CD4-positive, CD25-positive, alpha-beta regulatory T cell (primary cell): Measurements from ENCODE around the gene PDZK1. TPM values are rescaled to one million over a fixed set of nuclear protein-coding genes. Genes with fewer than 3 reads are reported as not detected.
"Not testable (repeated sequence)": the region's sequence is repeated elsewhere in the genome, so short reads cannot be mapped to it uniquely, and the experiment has no call there.

Source experiments
- ATAC-seq, 2 donors: fragments of 150-1000 bp; cut with Tn5 transposase; one replicate each; pipeline ENCODE4 v1.10.0; 2021; ENCODE audit warnings: low read depth in 2 of 2, moderate number of reproducible peaks in 2 of 2, moderate library complexity in 1 of 2
- DNase-seq, 3 donors: peaks; one replicate each; pipeline versions ENCODE4 v3.0.0 to v3.0.0-alpha.2; 2012 to 2022; ENCODE audit warnings: mixed read lengths in 1 of 3
- H3K27ac ChIP-seq: one replicate; pipeline ENCODE4 v1.7.0; 2013; ENCODE audit warnings: mild to moderate bottlenecking, low read length; ENCODE audit not compliant: insufficient read depth, poor library complexity, severe bottlenecking
- H3K27me3 ChIP-seq: one replicate; pipeline ENCODE4 v1.7.0; 2013; ENCODE audit warnings: low read length; ENCODE audit not compliant: control insufficient read depth, insufficient read depth
- H3K36me3 ChIP-seq: one replicate; pipeline ENCODE4 v1.7.0; 2013; ENCODE audit warnings: mild to moderate bottlenecking, low read length, moderate library complexity; ENCODE audit not compliant: control insufficient read depth, insufficient read depth
- H3K4me1 ChIP-seq: 2 replicates; pipeline ENCODE4 v1.7.0; 2013; ENCODE audit warnings: mild to moderate bottlenecking, low read length; ENCODE audit not compliant: insufficient read depth, control insufficient read depth, poor library complexity, severe bottlenecking
- H3K4me3 ChIP-seq: one replicate; pipeline ENCODE4 v1.7.0; 2013; ENCODE audit warnings: low read depth, mild to moderate bottlenecking, low read length, moderate library complexity
- H3K9me3 ChIP-seq, 2 experiments: 1 replicate in 1 of 2; 2 replicates in 1 of 2; pipeline ENCODE4 v1.7.0; 2013; ENCODE audit warnings: low read length in 2 of 2, mild to moderate bottlenecking in 1 of 2, moderate library complexity in 1 of 2; ENCODE audit not compliant: control insufficient read depth in 2 of 2
- H3K27ac Mint-ChIP-seq, 3 donors: one replicate each; pipeline ENCODE4 v1.8.0; 2020 to 2022; ENCODE audit warnings: mild to moderate bottlenecking in 3 of 3, mixed read lengths in 3 of 3, moderate library complexity in 2 of 3
- H3K27me3 Mint-ChIP-seq: one replicate; pipeline ENCODE4 v1.8.0; 2022; ENCODE audit warnings: mild to moderate bottlenecking, mixed read lengths
- H3K36me3 Mint-ChIP-seq: one replicate; pipeline ENCODE4 v1.8.0; 2020; ENCODE audit warnings: mixed read lengths
- H3K4me1 Mint-ChIP-seq, 4 donors: one replicate each; pipeline ENCODE4 v1.8.0; 2020 to 2022; ENCODE audit warnings: mixed read lengths in 4 of 4, mild to moderate bottlenecking in 1 of 4
- H3K4me3 Mint-ChIP-seq, 4 donors: one replicate each; pipeline ENCODE4 v1.8.0; 2020 to 2022; ENCODE audit warnings: mild to moderate bottlenecking in 4 of 4, mixed read lengths in 4 of 4, moderate library complexity in 3 of 4
- H3K9me3 Mint-ChIP-seq, 7 donors: one replicate each; pipeline ENCODE4 v1.8.0; 2020 to 2022; ENCODE audit warnings: mixed read lengths in 7 of 7, mild to moderate bottlenecking in 3 of 7, moderate library complexity in 2 of 7
- polyA plus RNA-seq, 4 donors: library from polyadenylated mRNA; unstranded; fragments of 300-500 nt; fragmentation: Illumina TruSeq; gene quantifications; one replicate each; pipeline ENCODE4 v1.2.3, GENCODE V29; 2021
- total RNA-seq: library from RNA; stranded (reverse); gene quantifications from one replicate; pipeline ENCODE4 v1.2.3, GENCODE V29; 2022

The PDZK1 gene
- total and polyA plus RNA-seq, 5 donors from 2014 or later: 0.15 to 0.16 TPM; not detected in 3

DNA sequence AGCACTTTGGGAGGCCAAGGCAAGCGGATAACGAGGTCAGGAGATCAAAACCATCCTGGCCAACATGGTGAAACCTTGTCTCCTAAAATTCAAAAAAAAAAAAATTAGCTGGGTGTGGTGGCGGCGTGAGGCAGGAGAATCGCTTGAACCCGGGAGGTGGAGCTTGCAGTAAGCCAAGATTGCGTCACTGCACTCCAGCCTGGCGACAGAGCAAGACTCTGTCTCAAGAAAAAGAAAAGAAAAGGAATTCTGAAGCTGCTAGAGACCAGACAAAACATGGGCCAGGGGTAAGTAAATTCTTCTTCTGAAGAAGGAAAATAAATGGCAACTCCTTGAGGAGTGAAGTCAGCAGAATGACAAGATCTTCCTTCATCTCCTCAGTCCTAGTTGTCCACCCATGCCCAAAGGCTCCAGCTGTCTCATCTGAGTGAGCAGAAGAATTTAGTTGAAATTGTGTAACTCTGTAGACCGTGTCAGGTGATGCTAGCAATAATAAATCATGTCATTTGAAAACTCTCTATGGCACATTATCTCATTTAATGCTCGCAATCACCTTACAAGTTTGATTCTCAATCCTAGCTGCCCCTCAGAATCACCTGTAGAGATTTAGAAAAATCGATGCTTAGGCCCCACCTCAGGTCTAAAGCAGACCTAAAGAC is 14.3 kb downstream of the PDZK1 start:
- no peak for DNase-seq
- Histone ChIP-seq H3K27me3 (peaks cover 2% of the 10 kb centered on the region), H3K36me3 (no peaks in the 10 kb centered on the region), H3K4me3 (no peak overlapping the region), H3K27ac (no peak overlapping the region), H3K4me1 (peaks cover 14% of the 10 kb centered on the region), H3K9me3 (no peaks in the 10 kb centered on the region)
- H3K27ac Mint-ChIP-seq: no peak overlapping the region
- no peak for ATAC-seq
- H3K4me1 Mint-ChIP-seq: peaks cover 8 to 25% (median 21%) of the 10 kb centered on the region in 4 donors
- H3K9me3 Mint-ChIP-seq: peaks cover 0 to 1% (median 0%) of the 10 kb centered on the region in 7 donors
- no peaks in the 10 kb centered on the region for H3K36me3 Mint-ChIP-seq
- H3K4me3 Mint-ChIP-seq: no peak overlapping the region
- peaks cover 12% of the 10 kb centered on the region for H3K27me3 Mint-ChIP-seq

DNA sequence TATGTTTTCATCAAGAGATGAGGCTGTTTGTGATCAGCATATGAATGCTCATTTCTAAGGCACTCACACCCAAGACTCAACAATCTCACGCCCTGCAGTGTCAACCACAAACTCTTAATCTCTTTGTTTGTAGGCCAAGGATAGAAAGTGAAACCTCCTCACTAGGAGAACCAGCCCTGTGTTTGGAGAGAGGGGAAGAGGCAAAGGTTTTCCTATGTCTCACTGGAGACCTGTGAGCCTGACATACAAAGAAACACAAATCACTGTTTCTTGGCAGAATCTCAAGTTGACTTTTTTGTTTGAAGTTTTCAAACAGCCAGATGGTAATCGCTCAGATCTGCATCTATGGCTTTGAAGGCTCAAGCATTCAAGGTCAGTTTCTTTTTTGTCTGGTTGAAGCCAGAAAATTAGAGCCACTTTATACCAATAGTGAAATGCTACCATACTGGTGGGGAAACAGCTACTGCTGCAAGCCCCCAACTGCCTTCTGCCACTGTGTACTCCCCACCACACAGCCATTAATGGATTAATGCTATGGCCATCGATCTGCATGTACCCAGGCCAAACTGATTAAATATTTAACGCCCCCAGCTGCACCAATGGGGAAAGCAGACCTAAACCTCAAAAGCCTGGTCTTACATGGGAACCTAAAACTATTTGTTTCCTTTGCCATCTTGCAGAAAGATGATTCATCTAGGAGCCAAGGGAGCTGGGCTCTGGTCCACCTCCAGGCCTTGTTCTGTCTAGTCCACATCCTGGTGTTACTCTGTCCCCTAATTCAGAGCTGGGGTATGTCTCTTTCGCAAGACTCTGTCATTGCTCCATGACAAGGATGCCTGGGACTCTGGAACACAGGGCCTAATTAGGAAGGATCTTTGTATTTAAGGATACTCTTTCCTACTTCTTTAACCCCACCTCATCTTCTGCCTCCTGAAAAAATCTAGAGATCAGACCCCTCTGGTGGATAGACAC is 16.3 kb downstream of the PDZK1 start:
- H3K4me3 ChIP-seq: peak overlapping the region; percentile 65
- Mint-ChIP-seq H3K9me3 (no peaks in the 10 kb centered on the region), H3K4me1 (peaks cover 8 to 26% (median 21%) of the 10 kb centered on the region in 4 donors), H3K27ac (peak overlapping the region in 1 of 3 donors; percentile 63), H3K4me3 (peak overlapping the region in 2 of 4 donors; percentile 43 to 81), H3K27me3 (no peaks in the 10 kb centered on the region), H3K36me3 (no peaks in the 10 kb centered on the region)
- peaks cover 2% of the 10 kb centered on the region for H3K27me3 ChIP-seq
- no peaks in the 10 kb centered on the region for H3K36me3 ChIP-seq
- H3K27ac ChIP-seq: peak overlapping the region; percentile 41
- DNase-seq (peak in 2 of 3 donors; percentile 20 to 88), ATAC-seq (peak; percentile 69 to 73)
- H3K4me1 ChIP-seq: peaks cover 14% of the 10 kb centered on the region
- H3K9me3 ChIP-seq: no peaks in the 10 kb centered on the region

DNA sequence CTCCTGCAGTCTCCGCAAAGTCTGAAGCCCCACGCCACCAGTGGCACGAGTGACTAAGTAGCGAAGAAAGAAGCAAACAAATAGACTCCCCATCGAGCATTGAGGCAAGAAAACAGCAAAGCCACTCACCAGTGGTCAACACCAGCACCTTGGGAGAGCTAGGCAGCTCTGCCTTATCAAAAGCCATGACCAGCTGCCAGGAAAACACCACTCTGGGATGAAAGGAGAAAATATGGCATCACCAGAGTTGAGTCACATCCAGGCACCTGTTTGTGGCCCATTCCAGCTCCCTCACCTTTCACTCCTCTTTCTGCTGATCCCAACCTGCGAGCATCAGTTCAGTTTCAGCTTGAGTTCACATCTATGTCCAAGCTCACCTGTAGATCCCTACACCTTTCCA is 17.2 kb downstream of the PDZK1 start:
- H3K9me3 Mint-ChIP-seq: no peaks in the 10 kb centered on the region
- Histone ChIP-seq H3K36me3 (no peaks in the 10 kb centered on the region), H3K27me3 (no peaks in the 10 kb centered on the region), H3K4me3 (peak overlapping the region; percentile 2), H3K27ac (peak overlapping the region; percentile 41), H3K9me3 (no peaks in the 10 kb centered on the region), H3K4me1 (peaks cover 14% of the 10 kb centered on the region)
- peaks cover 8 to 26% (median 21%) of the 10 kb centered on the region in 4 donors for H3K4me1 Mint-ChIP-seq
- no peak for ATAC-seq
- peak overlapping the region in 2 of 4 donors; percentile 37 to 49 for H3K4me3 Mint-ChIP-seq
- DNase-seq: no peak
- H3K27me3 Mint-ChIP-seq: no peaks in the 10 kb centered on the region
- no peaks in the 10 kb centered on the region for H3K36me3 Mint-ChIP-seq
- peak overlapping the region in 2 of 3 donors; percentile 43 to 63 for H3K27ac Mint-ChIP-seq

DNA sequence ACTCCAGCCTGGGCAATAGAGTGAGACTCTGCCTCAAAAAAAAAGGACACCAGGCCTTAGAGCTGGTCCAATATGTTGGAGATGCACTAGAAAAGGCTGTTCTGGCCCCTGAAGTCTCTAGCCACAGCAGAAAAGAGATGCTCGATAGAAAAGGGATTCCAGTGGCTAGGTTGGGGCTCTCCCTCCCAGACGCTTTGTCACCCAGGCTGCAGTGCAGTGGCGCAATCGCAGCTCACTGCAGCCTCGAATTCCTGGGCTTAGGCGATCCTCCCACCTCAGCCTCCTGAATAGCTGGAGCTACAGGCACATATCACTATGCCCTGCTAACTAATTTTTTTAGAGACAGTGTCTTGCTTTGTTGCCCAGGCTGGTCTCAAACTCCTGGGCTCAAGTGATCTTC is 18.2 kb downstream of the PDZK1 start:
- H3K4me3 Mint-ChIP-seq: no peak overlapping the region

DNA sequence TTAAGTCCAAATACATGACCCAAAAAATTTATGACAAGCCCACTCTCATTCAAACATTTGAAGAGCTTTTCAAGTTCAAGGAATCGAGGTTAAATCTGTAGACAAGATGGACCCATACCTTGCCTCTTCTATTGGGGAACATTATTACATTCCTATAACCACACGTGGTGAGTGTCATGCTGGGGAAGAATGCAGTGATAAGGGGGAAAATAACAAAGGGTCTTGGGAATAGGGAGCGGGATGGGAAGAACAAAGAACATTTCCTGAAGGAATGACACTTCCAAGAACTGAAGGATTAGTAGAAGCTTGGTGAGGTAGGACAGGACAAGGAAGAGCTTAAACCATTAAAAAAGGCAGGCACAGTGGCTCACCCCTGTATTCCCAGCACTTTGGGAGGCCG is 18.8 kb downstream of the PDZK1 start:
- no peak for ATAC-seq
- H3K27me3 Mint-ChIP-seq: no peaks in the 10 kb centered on the region
- no peaks in the 10 kb centered on the region for H3K36me3 Mint-ChIP-seq
- H3K4me3 ChIP-seq: no peak overlapping the region
- no peaks in the 10 kb centered on the region for H3K36me3 ChIP-seq
- H3K9me3 Mint-ChIP-seq: no peaks in the 10 kb centered on the region
- no peaks in the 10 kb centered on the region for H3K9me3 ChIP-seq
- peaks cover 14% of the 10 kb centered on the region for H3K4me1 ChIP-seq
- DNase-seq: no peak
- H3K4me1 Mint-ChIP-seq: peaks cover 8 to 26% (median 21%) of the 10 kb centered on the region in 4 donors
- no peak overlapping the region for H3K4me3 Mint-ChIP-seq
- H3K27me3 ChIP-seq: no peaks in the 10 kb centered on the region
- H3K27ac ChIP-seq: no peak overlapping the region
- peak overlapping the region in 2 of 3 donors; percentile 2 to 5 for H3K27ac Mint-ChIP-seq

More for the DNA sequence above, 18.2 kb downstream of the PDZK1 start:
- DNase-seq (no peak), ATAC-seq (no peak)
- Histone ChIP-seq H3K27me3 (no peaks in the 10 kb centered on the region), H3K4me1 (peaks cover 14% of the 10 kb centered on the region), H3K36me3 (no peaks in the 10 kb centered on the region), H3K4me3 (no peak overlapping the region), H3K9me3 (no peaks in the 10 kb centered on the region), H3K27ac (no peak overlapping the region)
- no peaks in the 10 kb centered on the region for H3K9me3 Mint-ChIP-seq
- no peaks in the 10 kb centered on the region for H3K27me3 Mint-ChIP-seq
- H3K36me3 Mint-ChIP-seq: no peaks in the 10 kb centered on the region
- H3K4me1 Mint-ChIP-seq: peaks cover 8 to 26% (median 21%) of the 10 kb centered on the region in 4 donors
- no peak overlapping the region for H3K27ac Mint-ChIP-seq

DNA sequence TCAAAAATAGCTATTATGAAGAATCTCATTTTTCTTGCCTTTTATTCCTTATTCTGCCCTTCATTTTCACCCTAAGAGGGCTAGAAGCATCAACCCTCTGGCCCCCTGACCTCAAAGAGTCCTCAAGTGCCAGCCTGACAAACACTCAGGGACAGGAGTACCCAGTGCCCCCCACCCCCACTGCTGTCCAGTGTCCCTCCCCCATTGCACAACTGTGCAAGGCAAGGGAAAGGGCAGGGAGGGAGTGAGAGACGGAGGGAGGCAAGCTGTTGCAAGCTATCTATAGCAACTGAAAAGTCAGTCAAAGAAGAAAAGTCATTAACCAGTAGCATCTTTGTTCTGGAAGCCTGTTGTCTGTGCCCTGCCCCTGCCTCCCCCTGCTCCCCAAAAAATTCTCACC is 21.1 kb downstream of the PDZK1 start:
- not testable (repeated sequence) for H3K4me3 Mint-ChIP-seq, H3K9me3 Mint-ChIP-seq, H3K36me3 Mint-ChIP-seq, H3K27me3 ChIP-seq, H3K36me3 ChIP-seq, H3K27me3 Mint-ChIP-seq, H3K4me3 ChIP-seq, DNase-seq, H3K27ac ChIP-seq, ATAC-seq, H3K9me3 ChIP-seq, H3K27ac Mint-ChIP-seq
- H3K4me1 Mint-ChIP-seq: peaks cover 8 to 26% (median 18%) of the 10 kb centered on the region in 4 donors
- peaks cover 14% of the 10 kb centered on the region for H3K4me1 ChIP-seq

DNA sequence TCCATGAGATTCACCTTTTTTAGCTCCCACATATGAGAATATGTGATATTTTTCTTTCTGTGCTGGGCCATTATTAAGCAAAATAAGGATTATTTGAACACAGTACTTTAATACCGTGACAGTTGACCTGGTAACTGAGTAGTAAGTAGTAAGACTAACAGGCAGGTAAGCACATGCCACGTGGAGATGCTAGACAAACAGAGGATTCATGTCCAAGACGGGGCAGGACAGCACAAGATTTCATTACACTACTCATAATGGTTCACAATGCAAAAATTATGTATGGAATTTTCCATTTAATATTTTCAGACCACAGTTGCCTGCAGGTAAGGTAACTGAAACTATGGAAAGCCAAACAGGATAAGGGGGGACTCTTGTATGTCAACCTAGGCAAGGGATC is 22.3 kb downstream of the PDZK1 start:
- not testable (repeated sequence) for H3K4me3 Mint-ChIP-seq, H3K27me3 ChIP-seq, H3K4me3 ChIP-seq, H3K36me3 ChIP-seq, H3K27me3 Mint-ChIP-seq, H3K4me1 ChIP-seq, DNase-seq, H3K27ac Mint-ChIP-seq, H3K36me3 Mint-ChIP-seq, H3K9me3 Mint-ChIP-seq, H3K27ac ChIP-seq, H3K9me3 ChIP-seq, ATAC-seq
- peaks cover 0 to 16% (median 6%) of the 10 kb centered on the region in 4 donors for H3K4me1 Mint-ChIP-seq
